Stimulated activated CD4-positive, alpha-beta T cell treated with anti-CD3 and anti-CD28 coated beads, Interleukin-12 subunit alpha, Interleukin-12 subunit beta, amount 100 ng/mL, for 24 hours (primary cell): Measurements from ENCODE around the gene INPP4A.

Experiments used
- DNase-seq, 2 experiments: peaks; one replicate each; pipeline ENCODE4 v3.0.0-alpha.2; 2020; ENCODE audit warnings: low read depth in 2 of 2

INPP4A gene

GRCh38 chr2:98563394-98563793, 118.7 kb downstream of the INPP4A start:
- no peak for DNase-seq

- DNase-seq: no peak
These were observed 120.0 kb downstream of the INPP4A start for GRCh38 chr2:98564541-98565132.

GRCh38 chr2:98565286-98565860, 120.7 kb downstream of the INPP4A start:
- no peak for DNase-seq

GRCh38 chr2:98565941-98566340, 121.3 kb downstream of the INPP4A start:
- no peak for DNase-seq

GRCh38 chr2:98568161-98568956, 123.7 kb downstream of the INPP4A start:
- DNase-seq: no peak

- DNase-seq: peak; percentile 43 to 70
These were observed 124.6 kb downstream of the INPP4A start for GRCh38 chr2:98569197-98569793.

GRCh38 chr2:98569915-98570314, 125.3 kb downstream of the INPP4A start:
- DNase-seq: no peak

- DNase-seq: no peak
These were observed 125.7 kb downstream of the INPP4A start for GRCh38 chr2:98570356-98570755.

- DNase-seq: no peak
These were observed 126.6 kb downstream of the INPP4A start for GRCh38 chr2:98571121-98571701.

- no peak for DNase-seq
These were observed 127.1 kb downstream of the INPP4A start for GRCh38 chr2:98571796-98572195.

- DNase-seq: no peak
These were observed 127.6 kb downstream of the INPP4A start for GRCh38 chr2:98572211-98572610.

GRCh38 chr2:98572676-98573075, 128.0 kb downstream of the INPP4A start:
- DNase-seq: no peak

- no peak for DNase-seq
These were observed 128.8 kb downstream of the INPP4A start for GRCh38 chr2:98573426-98573825.

GRCh38 chr2:98576666-98577312, 132.1 kb downstream of the INPP4A start:
- DNase-seq: no peak

- DNase-seq: no peak
These were observed 132.7 kb downstream of the INPP4A start for GRCh38 chr2:98577313-98577712.

- no peak for DNase-seq
These were observed 133.6 kb downstream of the INPP4A start for GRCh38 chr2:98578231-98578630.

- no peak for DNase-seq
These were observed 135.3 kb downstream of the INPP4A start for GRCh38 chr2:98579926-98580325.

GRCh38 chr2:98580656-98581284, 136.1 kb downstream of the INPP4A start:
- no peak for DNase-seq

- no peak for DNase-seq
These were observed 137.9 kb downstream of the INPP4A start for GRCh38 chr2:98582523-98582922.

- no peak for DNase-seq
These were observed 138.6 kb downstream of the INPP4A start for GRCh38 chr2:98583276-98583675.
